ENCODE measurements around the gene DISP2.
A peak's percentile ranks its signal among the peaks of the same experiment; 100 is the strongest.

DISP2 gene

DNA sequence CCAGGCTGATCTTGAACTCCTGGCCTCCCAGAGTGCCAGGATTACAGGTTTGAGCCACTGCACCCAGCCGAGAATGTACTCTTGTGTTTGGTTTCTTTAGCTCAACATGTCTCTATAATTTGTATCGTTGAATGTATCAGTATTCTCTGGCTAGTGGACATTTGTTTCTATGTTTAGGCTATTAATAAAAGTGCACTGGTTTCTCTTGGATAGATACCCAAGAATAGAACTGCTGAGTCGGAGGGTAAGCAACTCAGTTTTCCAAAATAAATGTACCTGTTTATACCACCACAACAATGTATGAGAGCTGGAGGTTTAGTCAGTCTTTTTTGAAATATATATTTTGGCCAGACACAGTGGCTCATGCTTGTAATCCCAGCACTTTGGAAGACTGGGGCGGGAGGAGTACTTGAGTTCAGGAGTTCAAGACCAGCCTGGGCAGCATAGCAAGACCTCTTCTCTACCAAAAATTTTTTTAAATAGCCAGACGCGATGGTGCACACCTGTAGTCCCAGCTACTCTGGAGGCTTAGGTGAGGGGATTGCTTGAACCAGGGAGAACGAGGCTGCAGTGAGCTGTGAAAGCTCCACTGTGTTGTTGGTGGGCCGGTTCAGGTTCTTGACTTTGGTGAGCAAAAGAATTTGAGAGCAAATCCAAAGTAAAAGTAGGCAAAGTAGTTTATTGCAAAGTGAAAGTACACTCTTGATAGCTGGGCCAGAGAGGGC, 39.8 kb downstream of the DISP2 start:
- in situ Hi-C loops (cut with HindIII; ENCODE audit: low sequenced_read_pairs), result no loop called here
- no peak overlapping the region for H3K4me3 ChIP-seq (ENCODE audit: low read depth, low read length)
- TF ChIP-seq, protein P1, sequence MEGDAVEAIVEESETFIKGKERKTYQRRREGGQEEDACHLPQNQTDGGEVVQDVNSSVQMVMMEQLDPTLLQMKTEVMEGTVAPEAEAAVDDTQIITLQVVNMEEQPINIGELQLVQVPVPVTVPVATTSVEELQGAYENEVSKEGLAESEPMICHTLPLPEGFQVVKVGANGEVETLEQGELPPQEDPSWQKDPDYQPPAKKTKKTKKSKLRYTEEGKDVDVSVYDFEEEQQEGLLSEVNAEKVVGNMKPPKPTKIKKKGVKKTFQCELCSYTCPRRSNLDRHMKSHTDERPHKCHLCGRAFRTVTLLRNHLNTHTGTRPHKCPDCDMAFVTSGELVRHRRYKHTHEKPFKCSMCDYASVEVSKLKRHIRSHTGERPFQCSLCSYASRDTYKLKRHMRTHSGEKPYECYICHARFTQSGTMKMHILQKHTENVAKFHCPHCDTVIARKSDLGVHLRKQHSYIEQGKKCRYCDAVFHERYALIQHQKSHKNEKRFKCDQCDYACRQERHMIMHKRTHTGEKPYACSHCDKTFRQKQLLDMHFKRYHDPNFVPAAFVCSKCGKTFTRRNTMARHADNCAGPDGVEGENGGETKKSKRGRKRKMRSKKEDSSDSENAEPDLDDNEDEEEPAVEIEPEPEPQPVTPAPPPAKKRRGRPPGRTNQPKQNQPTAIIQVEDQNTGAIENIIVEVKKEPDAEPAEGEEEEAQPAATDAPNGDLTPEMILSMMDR (IDR thresholded peaks at IDR 0.05; ENCODE audit: low read depth, low read length, missing control alignments), result no peak
- no peak for DNase-seq (ENCODE audit: low read depth)

DNA sequence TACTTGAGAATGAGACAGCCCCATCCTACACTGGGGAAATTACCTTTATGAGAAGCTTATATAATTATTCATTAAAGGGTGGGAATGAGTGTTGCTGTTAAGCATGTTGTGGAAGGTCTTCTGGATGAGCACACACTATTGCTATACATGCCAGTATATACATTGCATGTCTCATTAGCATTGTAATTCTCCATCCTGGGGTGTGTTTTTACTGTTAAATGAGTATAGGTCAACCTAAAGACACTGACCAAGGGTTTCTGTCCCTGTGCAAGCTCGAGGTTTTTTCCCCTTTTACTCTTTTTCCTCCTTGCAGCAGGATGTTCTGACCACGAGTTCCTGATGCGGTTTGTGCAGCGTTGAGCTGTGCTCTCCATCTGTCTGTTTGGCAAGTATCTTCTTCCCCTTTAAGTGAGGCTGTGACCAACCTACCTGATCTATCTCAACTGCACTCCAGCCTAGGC, 40.4 kb downstream of the DISP2 start:
- no peak overlapping the region for H3K4me3 ChIP-seq (ENCODE audit: low read depth, low read length)
- TF ChIP-seq, protein P1 (IDR thresholded peaks at IDR 0.05; ENCODE audit: low read depth, low read length, missing control alignments), result no peak
- no peak for DNase-seq (ENCODE audit: low read depth)

DNA sequence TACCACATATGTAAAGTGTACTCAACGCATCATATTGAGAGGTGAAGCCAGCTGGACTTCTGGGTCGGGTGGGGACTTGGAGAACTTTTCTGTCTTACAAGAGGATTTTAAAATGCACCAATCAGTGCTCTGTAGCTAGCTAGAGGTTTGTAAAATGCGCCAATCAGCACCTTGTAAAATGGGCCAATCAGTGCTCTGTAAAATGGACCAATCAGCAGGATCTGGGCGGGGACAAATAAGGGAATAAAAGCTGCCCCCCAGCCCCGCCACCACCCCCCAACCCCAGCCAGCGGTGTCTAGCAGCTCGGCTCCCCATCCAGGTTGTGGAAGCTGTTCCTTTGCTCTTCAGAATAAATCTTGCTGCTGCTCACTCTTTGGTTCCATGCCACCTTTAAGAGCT, 41.4 kb downstream of the DISP2 start:
- TF ChIP-seq, protein P1 (IDR thresholded peaks at IDR 0.05; ENCODE audit: low read depth, low read length, missing control alignments), result no peak
- H3K4me3 ChIP-seq (ENCODE audit: low read depth, low read length), result no peak overlapping the region
- in situ Hi-C loops (cut with HindIII; ENCODE audit: low sequenced_read_pairs), result no loop called here
- DNase-seq (ENCODE audit: low read depth), result no peak

More for the DNA sequence above, 40.4 kb downstream of the DISP2 start:
- in situ Hi-C loops (cut with HindIII; ENCODE audit: low sequenced_read_pairs), result no loop called here

DNA sequence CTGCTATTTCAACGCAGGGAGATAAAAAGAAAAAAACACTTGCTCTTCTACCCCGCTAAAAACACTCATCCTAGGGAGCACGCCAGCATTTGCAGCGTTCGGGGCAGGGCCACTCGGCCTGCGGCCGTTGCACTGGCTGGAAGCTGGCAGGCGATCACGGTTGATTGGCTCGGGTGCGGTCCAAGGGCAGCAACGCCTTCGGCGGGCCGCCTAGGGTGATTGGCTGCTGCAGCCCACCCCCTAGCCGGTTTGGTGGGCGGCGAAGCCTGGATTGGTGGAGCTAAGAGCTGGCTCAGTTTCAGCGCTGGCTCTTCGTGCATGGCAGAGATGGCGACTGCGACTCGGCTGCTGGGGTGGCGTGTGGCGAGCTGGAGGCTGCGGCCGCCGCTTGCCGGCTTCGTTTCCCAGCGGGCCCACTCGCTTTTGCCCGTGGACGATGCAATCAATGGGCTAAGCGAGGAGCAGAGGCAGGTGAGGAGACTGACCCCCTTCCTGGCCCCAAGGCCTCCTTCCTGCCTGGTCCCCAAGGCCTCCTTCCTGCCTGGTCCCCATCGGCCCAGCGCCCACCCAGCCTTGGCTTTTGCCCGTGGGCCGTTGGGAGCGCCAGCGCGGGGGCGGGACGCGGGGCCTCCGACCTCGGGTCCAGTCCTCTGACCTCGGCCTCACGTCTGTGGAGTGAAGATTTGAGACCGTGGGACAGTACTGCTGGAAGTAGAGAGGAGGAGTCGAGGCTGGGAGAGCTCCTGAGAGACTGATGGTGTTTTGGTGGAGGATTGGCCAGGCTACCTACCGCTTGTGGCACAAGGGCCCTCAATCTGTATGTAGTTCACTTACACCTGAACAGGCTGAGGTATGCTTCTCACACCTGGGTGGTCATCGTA, 47.7 kb downstream of the DISP2 start, which contains the start of gene IVD:
Gene IVD, plus strand, starts transcription at position 295 of the 881 bp plus-strand sequence. Its CDS starts 33 bp downstream, at position 328.
- in situ Hi-C loops (cut with HindIII; ENCODE audit: low sequenced_read_pairs), result loop anchor here (10.0 kb wide), 1 partner anchor 181 kb away; no protein-coding TSS in a partner anchor
- DNase-seq (ENCODE audit: low read depth), result peak; percentile 88
- TF ChIP-seq, protein P1 (IDR thresholded peaks at IDR 0.05; ENCODE audit: low read depth, low read length, missing control alignments), result no peak
- peak within 1 kb of the TSS; percentile 80 for H3K4me3 ChIP-seq (ENCODE audit: low read depth, low read length)

DNA sequence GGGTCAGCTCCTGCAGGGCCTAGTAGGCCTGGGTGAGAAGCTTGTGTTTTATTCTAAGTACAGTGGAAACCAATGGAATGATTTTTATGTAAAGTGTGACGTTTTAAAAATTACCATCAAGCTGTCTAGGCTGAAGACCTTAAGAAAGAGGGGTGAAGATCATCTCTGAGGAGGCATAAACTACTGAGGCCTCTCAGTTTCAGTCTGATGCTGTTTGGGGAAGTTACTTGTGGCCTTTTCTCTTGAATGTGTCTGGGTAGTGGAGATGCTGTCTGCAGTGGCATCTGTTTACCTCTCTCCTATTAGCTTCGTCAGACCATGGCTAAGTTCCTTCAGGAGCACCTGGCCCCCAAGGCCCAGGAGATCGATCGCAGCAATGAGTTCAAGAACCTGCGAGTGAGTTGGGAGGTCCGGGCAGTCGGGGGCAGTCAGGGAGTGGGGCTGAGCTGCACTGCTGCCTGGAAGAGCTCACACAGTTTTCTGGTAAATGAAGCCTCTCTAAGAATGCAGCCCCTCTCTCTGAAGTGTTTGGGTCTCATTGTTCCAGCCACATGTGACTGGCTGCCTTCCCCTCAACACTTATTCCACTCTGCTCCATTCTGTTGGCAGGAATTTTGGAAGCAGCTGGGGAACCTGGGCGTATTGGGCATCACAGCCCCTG, 49.4 kb downstream of the DISP2 start:
- no peak overlapping the region for H3K4me3 ChIP-seq (ENCODE audit: low read depth, low read length)
- in situ Hi-C loops (cut with HindIII; ENCODE audit: low sequenced_read_pairs), result loop anchor here (10.0 kb wide), 1 partner anchor 183 kb away; no protein-coding TSS in a partner anchor
- DNase-seq (ENCODE audit: low read depth), result no peak
- TF ChIP-seq, protein P1 (IDR thresholded peaks at IDR 0.05; ENCODE audit: low read depth, low read length, missing control alignments), result no peak

DNA sequence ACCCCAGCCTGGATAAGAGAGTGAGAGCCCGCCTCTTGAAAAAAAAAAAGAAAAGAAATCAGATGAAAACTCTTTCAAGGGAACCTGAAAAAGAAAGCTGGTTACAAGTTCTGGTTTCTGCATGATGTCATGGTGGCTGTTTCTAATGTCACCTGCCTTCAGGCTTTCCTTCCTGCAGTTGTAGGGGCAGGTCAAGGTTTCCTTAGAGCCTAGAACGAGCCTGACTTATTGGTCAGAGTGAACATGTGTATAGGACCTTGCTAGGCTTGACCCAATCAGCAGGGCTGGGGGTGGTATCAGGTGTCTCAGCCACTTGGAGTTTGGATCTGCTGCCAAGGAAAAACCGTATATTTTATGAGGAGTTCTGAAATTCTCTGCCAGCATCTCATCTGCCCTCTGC, 51.3 kb downstream of the DISP2 start:
- no peak for DNase-seq (ENCODE audit: low read depth)
- TF ChIP-seq, protein P1 (IDR thresholded peaks at IDR 0.05; ENCODE audit: low read depth, low read length, missing control alignments), result no peak
- in situ Hi-C loops (cut with HindIII; ENCODE audit: low sequenced_read_pairs), result loop anchor here (10.0 kb wide), 1 partner anchor 185 kb away; no protein-coding TSS in a partner anchor
- H3K4me3 ChIP-seq (ENCODE audit: low read depth, low read length), result no peak overlapping the region
